Sigmoid colon (tissue), 7 donors: ENCODE measurements around the gene TMEM47. TPM values are rescaled to one million over a fixed set of nuclear protein-coding genes. Genes with fewer than 3 reads are reported as not detected.

Experiments used
- DNase-seq: peaks from one replicate; pipeline ENCODE4 v3.0.0-alpha.2; 2019
- H3K27ac ChIP-seq, 4 donors: fragments of 200-600 bp; sonication (generic); one replicate each; pipeline ENCODE4 v1.5.1; 2016 to 2019; ENCODE audit warnings: mild to moderate bottlenecking in 1 of 4
- H3K27me3 ChIP-seq, 3 donors: fragments of 200-600 bp; sonication (generic); one replicate each; pipeline ENCODE4 v1.5.1; 2019; ENCODE audit warnings: mild to moderate bottlenecking in 1 of 3
- H3K36me3 ChIP-seq, 4 donors: fragments of 200-600 bp; sonication (generic); one replicate each; pipeline ENCODE4 v1.5.1; 2016 to 2019
- H3K4me1 ChIP-seq, 4 donors: fragments of 200-600 bp; sonication (generic); one replicate each; pipeline ENCODE4 v1.5.1; 2017 to 2019
- H3K4me3 ChIP-seq, 4 donors: fragments of 200-600 bp; sonication (generic); one replicate each; pipeline ENCODE4 v1.5.1; 2017 to 2019; ENCODE audit warnings: mild to moderate bottlenecking in 2 of 4, moderate library complexity in 1 of 4
- H3K9me3 ChIP-seq, 4 donors: fragments of 200-600 bp in 3 of 4; sonication (generic) in 3 of 4; one replicate each; pipeline versions ENCODE4 v1.5.1 to v1.6.1; 2013 to 2019
- EP300 ChIP-seq, 4 donors: sonication (generic); formaldehyde crosslinking; IDR thresholded peaks; one replicate each; pipeline ENCODE4 v1.6.1; 2017; ENCODE audit warnings: antibody characterized with exemption in 4 of 4
- POLR2A ChIP-seq, 2 donors: fragments of 450-650 bp; IDR thresholded peaks; one replicate each; pipeline ENCODE4 v1.6.1; 2016; ENCODE audit warnings: antibody characterized with exemption in 2 of 2, mild to moderate bottlenecking in 2 of 2, moderate library complexity in 2 of 2
- POLR2AphosphoS5 ChIP-seq, 4 donors: sonication (generic); formaldehyde crosslinking; IDR thresholded peaks; one replicate each; pipeline ENCODE4 v1.6.1; 2017; ENCODE audit warnings: antibody characterized with exemption in 4 of 4
- WGBS, 2 donors: extraction: QIAGEN DNeasy Blood & Tissue Kit; methylation state at CpG; one replicate each; pipeline ENCODE4 v1.1.7; 2013; 5-methylcytosine and 5-hydroxymethylcytosine counted together
- intact Hi-C: fragments of 100-400 bp; cut with DNase I; formaldehyde crosslinking; loops from one replicate; pipeline ENCODE4 v1.15.1; 2023
- polyA plus RNA-seq, 3 donors: library from polyadenylated mRNA; stranded (reverse); fragments of 200-250 nt; gene quantifications; one replicate each; pipeline ENCODE4 v1.2.3, GENCODE V29; 2013
- total RNA-seq, 4 donors: library from RNA; depleted of rRNA; stranded (reverse); fragments of >200 nt; gene quantifications; one replicate each; pipeline ENCODE4 v1.1.0, GENCODE V29; 2016
- TF ChIP-seq, protein P1 (sequence below), 4 experiments: fragments of 450-650 bp in 3 of 4; fragments of 200-600 bp in 1 of 4; IDR thresholded peaks; one replicate each; pipeline ENCODE4 v1.5.1; 2016 to 2019; ENCODE audit warnings: antibody characterized with exemption in 4 of 4, mild to moderate bottlenecking in 3 of 4, moderate library complexity in 2 of 4
- donor health status: healthy with polysubstance abuse.
- donor health status: Bipolar disorder and iron deficiency.
- donor health status: healthy.

TMEM47 gene
- total and polyA plus RNA-seq, 7 donors = 1.2 to 98.1 (median 71.5) TPM

DNA sequence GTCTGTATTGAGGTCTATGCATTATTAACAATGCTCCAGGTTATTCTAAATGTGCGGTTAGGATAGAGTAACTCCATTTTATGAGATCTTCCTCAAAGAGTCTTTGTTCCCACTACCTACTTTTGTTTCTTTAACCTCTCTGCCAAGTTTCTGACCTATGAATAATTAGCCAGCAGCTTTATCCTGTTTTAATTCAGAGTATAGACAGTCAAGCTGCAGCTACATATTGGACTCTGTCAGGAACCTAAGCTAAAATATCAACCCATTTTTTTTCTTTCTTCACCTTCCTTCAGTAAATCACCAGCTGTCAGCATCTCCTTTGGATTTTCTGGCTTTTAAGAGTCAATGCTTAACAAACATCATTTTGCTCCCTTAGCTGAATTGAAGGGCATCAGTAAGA lies 72.3 kb downstream of the TMEM47 start:
- no peaks in the 10 kb centered on the region for H3K4me1 ChIP-seq

DNA sequence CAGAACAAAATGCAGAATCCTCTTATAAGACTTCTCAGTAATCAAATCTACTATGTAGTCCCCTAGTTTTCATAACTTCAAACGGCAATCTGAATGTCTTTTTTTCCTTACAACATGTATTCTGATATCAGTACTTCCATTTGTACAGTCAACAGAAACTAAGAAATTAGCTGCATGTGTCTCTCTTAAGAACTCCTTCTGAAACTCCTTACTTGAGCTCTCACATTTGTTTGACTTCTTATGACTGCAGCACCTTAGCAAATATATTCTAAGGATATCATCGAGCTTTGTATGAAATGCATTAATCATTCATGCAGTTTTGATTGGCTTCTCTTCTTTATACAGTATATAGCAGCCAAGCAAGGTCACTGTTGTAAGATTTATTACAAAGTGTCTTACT lies 77.0 kb downstream of the TMEM47 start:
- whole genome bisulfite sequencing, 2 donors = 54 to 84% methylated on average over 2 of the region's 2 CpGs
- intact Hi-C loops = no loop called here
- no peaks in the 10 kb centered on the region for H3K36me3 ChIP-seq

More for the DNA sequence above, 72.3 kb downstream of the TMEM47 start:
- TF ChIP-seq EP300 (IDR thresholded peaks at IDR 0.05) (no peak), POLR2AphosphoS5 (IDR thresholded peaks at IDR 0.05) (no peak), POLR2A (IDR thresholded peaks at IDR 0.05) (no peak)
- TF ChIP-seq, protein P1, sequence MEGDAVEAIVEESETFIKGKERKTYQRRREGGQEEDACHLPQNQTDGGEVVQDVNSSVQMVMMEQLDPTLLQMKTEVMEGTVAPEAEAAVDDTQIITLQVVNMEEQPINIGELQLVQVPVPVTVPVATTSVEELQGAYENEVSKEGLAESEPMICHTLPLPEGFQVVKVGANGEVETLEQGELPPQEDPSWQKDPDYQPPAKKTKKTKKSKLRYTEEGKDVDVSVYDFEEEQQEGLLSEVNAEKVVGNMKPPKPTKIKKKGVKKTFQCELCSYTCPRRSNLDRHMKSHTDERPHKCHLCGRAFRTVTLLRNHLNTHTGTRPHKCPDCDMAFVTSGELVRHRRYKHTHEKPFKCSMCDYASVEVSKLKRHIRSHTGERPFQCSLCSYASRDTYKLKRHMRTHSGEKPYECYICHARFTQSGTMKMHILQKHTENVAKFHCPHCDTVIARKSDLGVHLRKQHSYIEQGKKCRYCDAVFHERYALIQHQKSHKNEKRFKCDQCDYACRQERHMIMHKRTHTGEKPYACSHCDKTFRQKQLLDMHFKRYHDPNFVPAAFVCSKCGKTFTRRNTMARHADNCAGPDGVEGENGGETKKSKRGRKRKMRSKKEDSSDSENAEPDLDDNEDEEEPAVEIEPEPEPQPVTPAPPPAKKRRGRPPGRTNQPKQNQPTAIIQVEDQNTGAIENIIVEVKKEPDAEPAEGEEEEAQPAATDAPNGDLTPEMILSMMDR (IDR thresholded peaks at IDR 0.05) = no peak
- H3K27ac ChIP-seq = no peak overlapping the region
- H3K4me3 ChIP-seq = no peak overlapping the region
- no peaks in the 10 kb centered on the region for H3K27me3 ChIP-seq
- no peaks in the 10 kb centered on the region for H3K9me3 ChIP-seq
- DNase-seq = no peak
- 31 to 55% methylated on average over 1 of the region's 1 CpG for WGBS, 2 donors
- H3K36me3 ChIP-seq = no peaks in the 10 kb centered on the region
- intact Hi-C loops = no loop called here

DNA sequence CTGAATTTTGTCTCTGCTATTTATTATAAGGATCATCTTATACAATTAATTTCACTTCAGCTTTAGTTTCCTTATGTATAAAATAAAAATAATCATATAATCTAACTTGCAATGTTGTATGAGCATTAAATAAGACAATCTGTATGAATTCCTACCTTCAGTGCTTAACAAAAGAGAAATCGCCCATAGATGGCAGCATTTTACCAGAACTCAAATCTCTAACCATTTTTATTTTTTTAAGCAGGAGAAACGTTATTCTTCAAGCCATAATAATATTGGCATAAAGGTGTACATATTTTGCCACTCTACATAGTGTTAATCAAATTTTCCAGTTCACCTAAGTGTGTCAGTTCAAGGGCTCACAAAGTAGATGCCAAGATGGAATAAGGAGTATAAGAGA lies 78.8 kb downstream of the TMEM47 start:
- 5 to 12% methylated on average over 2 of the region's 2 CpGs for WGBS, 2 donors
- Histone ChIP-seq H3K36me3 (no peaks in the 10 kb centered on the region), H3K4me3 (no peak overlapping the region), H3K9me3 (no peaks in the 10 kb centered on the region), H3K27ac (no peak overlapping the region), H3K27me3 (no peaks in the 10 kb centered on the region), H3K4me1 (no peaks in the 10 kb centered on the region)
- TF ChIP-seq POLR2A (IDR thresholded peaks at IDR 0.05) = no peak
- TF ChIP-seq, protein P1 (IDR thresholded peaks at IDR 0.05) = peak in 1 of 4 experiments; percentile 24
- no peak for DNase-seq
- intact Hi-C loops = no loop called here

More for the DNA sequence above, 77.0 kb downstream of the TMEM47 start:
- DNase-seq = no peak
- no peak overlapping the region for H3K4me3 ChIP-seq
- TF ChIP-seq POLR2AphosphoS5 (IDR thresholded peaks at IDR 0.05) = no peak
- TF ChIP-seq EP300 (IDR thresholded peaks at IDR 0.05) = no peak
- no peak for TF ChIP-seq POLR2A (IDR thresholded peaks at IDR 0.05)
- TF ChIP-seq, protein P1 (IDR thresholded peaks at IDR 0.05) = no peak
- no peaks in the 10 kb centered on the region for H3K27me3 ChIP-seq
- H3K27ac ChIP-seq = no peak overlapping the region
- no peaks in the 10 kb centered on the region for H3K4me1 ChIP-seq
- no peaks in the 10 kb centered on the region for H3K9me3 ChIP-seq
